Ascending aorta (tissue), 2 donors: ENCODE results near the gene SCD5. TPM values are rescaled to one million over a fixed set of nuclear protein-coding genes. Genes with fewer than 3 reads are reported as not detected.

ENCODE experiments used
- DNase-seq, 2 donors: peaks; one replicate each; pipeline ENCODE4 v3.0.0-alpha.2; 2019; ENCODE audit warnings: low spot score in 2 of 2
- H3K27ac ChIP-seq, 2 donors: fragments of 200-600 bp; sonication (generic); one replicate each; pipeline ENCODE4 v1.5.1; 2016 to 2017; ENCODE audit warnings: mild to moderate bottlenecking in 1 of 2
- H3K27me3 ChIP-seq: fragments of 200-600 bp; sonication (generic); one replicate; pipeline ENCODE4 v1.5.1; 2017
- H3K36me3 ChIP-seq, 2 donors: fragments of 200-600 bp; sonication (generic); one replicate each; pipeline ENCODE4 v1.5.1; 2016
- H3K4me1 ChIP-seq, 2 donors: fragments of 200-600 bp; sonication (generic); one replicate each; pipeline ENCODE4 v1.5.1; 2016 to 2017; ENCODE audit warnings: mild to moderate bottlenecking in 1 of 2
- H3K4me3 ChIP-seq, 2 donors: fragments of 200-600 bp; sonication (generic); one replicate each; pipeline ENCODE4 v1.5.1; 2016 to 2017; ENCODE audit warnings: mild to moderate bottlenecking in 1 of 2
- H3K9me3 ChIP-seq, 2 donors: fragments of 200-600 bp; sonication (generic); one replicate each; pipeline ENCODE4 v1.5.1; 2016
- intact Hi-C: fragments of 100-400 bp; cut with DNase I; formaldehyde crosslinking; loops from one replicate; pipeline ENCODE4 v1.15.1; 2023
- total RNA-seq: library from RNA; depleted of rRNA; stranded (reverse); fragments of >200 nt; gene quantifications from one replicate; pipeline ENCODE4 v1.1.0, GENCODE V29; 2016
- TF ChIP-seq, protein P1 (sequence below), 3 experiments: fragments of 200-600 bp in 2 of 3; fragments of 450-650 bp in 1 of 3; sonication (generic) in 2 of 3; IDR thresholded peaks; one replicate each; pipeline ENCODE4 v1.5.1; 2016 to 2019; ENCODE audit warnings: antibody characterized with exemption in 3 of 3, mild to moderate bottlenecking in 1 of 3, moderate library complexity in 1 of 3

SCD5 gene
- total RNA-seq, 1 donor from 2014 or later: 28.0 TPM

DNA sequence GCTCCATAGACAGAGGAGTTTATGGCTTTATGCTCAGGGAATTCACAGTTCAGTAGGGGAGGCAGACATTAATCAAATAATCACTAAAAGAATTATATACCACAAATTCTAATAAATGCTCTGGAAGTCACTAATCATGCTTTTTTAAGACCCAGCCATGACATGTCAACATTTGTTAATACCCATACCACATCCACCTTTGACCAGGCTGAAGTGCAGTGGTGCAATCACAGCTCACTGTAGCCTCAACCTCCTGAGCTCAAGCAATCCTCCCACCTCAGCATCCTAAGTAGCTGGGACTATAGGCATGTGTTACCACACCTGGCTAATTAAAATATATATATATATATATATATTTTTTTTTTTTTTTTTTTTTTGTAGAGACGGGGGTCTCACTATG lies 12.8 kb upstream of the SCD5 start:
- H3K36me3 ChIP-seq: peaks cover 0 to 5% of the 10 kb centered on the region in 2 donors
- no peaks in the 10 kb centered on the region for H3K9me3 ChIP-seq
- TF ChIP-seq, protein P1, sequence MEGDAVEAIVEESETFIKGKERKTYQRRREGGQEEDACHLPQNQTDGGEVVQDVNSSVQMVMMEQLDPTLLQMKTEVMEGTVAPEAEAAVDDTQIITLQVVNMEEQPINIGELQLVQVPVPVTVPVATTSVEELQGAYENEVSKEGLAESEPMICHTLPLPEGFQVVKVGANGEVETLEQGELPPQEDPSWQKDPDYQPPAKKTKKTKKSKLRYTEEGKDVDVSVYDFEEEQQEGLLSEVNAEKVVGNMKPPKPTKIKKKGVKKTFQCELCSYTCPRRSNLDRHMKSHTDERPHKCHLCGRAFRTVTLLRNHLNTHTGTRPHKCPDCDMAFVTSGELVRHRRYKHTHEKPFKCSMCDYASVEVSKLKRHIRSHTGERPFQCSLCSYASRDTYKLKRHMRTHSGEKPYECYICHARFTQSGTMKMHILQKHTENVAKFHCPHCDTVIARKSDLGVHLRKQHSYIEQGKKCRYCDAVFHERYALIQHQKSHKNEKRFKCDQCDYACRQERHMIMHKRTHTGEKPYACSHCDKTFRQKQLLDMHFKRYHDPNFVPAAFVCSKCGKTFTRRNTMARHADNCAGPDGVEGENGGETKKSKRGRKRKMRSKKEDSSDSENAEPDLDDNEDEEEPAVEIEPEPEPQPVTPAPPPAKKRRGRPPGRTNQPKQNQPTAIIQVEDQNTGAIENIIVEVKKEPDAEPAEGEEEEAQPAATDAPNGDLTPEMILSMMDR (IDR thresholded peaks at IDR 0.05): no peak
- no peak overlapping the region for H3K4me3 ChIP-seq
- intact Hi-C loops: no loop called here
- no peak for DNase-seq
- peaks cover 0 to 2% of the 10 kb centered on the region in 2 donors for H3K4me1 ChIP-seq
- H3K27me3 ChIP-seq: no peaks in the 10 kb centered on the region
- H3K27ac ChIP-seq: no peak overlapping the region

DNA sequence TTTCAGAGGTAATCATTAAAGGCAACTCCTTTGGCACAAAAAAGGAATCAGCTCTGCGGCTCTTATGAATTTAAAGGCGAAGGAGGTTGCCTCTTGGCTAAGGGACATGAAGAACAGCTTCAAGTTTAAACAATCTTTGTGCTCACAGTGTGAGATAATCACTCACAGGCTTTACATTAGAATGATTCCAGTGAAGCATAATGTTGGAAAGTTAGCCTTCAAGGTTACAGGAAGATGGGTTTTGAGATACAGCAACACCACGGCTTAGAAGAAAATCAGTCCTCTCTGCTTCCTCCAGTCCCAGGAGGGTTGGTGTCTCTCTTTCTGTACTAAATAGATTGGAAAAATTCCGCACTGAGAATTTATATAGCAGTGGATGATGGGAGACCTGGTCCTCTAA lies 11.6 kb upstream of the SCD5 start:
- H3K27ac ChIP-seq: no peak overlapping the region

GRCh38 chr4:82809619-82810018 lies 11.0 kb upstream of the SCD5 start:
- no peak overlapping the region for H3K4me3 ChIP-seq
- TF ChIP-seq, protein P1 (IDR thresholded peaks at IDR 0.05): no peak
- intact Hi-C loops: no loop called here
- H3K36me3 ChIP-seq: no peaks in the 10 kb centered on the region
- H3K27ac ChIP-seq: no peak overlapping the region
- H3K4me1 ChIP-seq: peaks cover 0 to 2% of the 10 kb centered on the region in 2 donors
- no peaks in the 10 kb centered on the region for H3K27me3 ChIP-seq
- no peak for DNase-seq
- H3K9me3 ChIP-seq: no peaks in the 10 kb centered on the region

More for the DNA sequence above, 11.6 kb upstream of the SCD5 start:
- Histone ChIP-seq H3K27me3 (no peaks in the 10 kb centered on the region), H3K36me3 (no peaks in the 10 kb centered on the region), H3K4me1 (peaks cover 0 to 2% of the 10 kb centered on the region in 2 donors), H3K4me3 (no peak overlapping the region), H3K9me3 (no peaks in the 10 kb centered on the region)
- no peak for DNase-seq
- TF ChIP-seq, protein P1 (IDR thresholded peaks at IDR 0.05): no peak
- intact Hi-C loops: no loop called here

DNA sequence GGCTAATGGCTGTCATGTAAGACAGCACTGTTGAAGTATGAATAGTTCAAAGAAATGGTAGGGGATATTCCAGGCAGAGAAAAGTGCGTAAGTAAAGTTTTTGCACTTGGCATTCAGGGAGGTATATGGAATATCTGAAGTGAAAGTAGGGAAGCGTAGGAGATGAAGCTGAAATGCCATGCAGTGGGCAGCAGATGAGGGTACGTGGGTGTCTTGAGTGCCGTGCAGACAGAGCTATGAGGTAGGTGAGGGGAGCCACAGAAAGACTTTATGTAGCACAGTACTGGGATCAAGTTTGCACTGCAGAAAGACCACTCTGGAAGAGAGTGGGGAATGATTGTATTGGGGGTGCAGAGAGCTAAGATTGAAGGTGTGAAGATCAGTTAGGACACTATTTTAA lies 5.2 kb upstream of the SCD5 start:
- intact Hi-C loops: no loop called here
- peaks cover 0 to 10% of the 10 kb centered on the region in 2 donors for H3K4me1 ChIP-seq
- no peaks in the 10 kb centered on the region for H3K27me3 ChIP-seq
- TF ChIP-seq, protein P1 (IDR thresholded peaks at IDR 0.05): no peak
- H3K4me3 ChIP-seq: no peak overlapping the region
- no peaks in the 10 kb centered on the region for H3K9me3 ChIP-seq
- no peaks in the 10 kb centered on the region for H3K36me3 ChIP-seq
- no peak overlapping the region for H3K27ac ChIP-seq
- no peak for DNase-seq

- H3K36me3 ChIP-seq: no peaks in the 10 kb centered on the region
- intact Hi-C loops: no loop called here
Observed at GRCh38 chr4:82802911-82803310, 4.3 kb upstream of the SCD5 start.

More at GRCh38 chr4:82802911-82803310, 4.3 kb upstream of the SCD5 start:
- Histone ChIP-seq H3K4me1 (peaks cover 0 to 10% of the 10 kb centered on the region in 2 donors), H3K27ac (no peak overlapping the region), H3K27me3 (no peaks in the 10 kb centered on the region), H3K9me3 (no peaks in the 10 kb centered on the region), H3K4me3 (no peak overlapping the region)
- TF ChIP-seq, protein P1 (IDR thresholded peaks at IDR 0.05): no peak
- no peak for DNase-seq
